Skeletal muscle tissue (tissue), 4 donors: ENCODE data around the gene ST6GALNAC3. TPM values are rescaled to one million over a fixed set of nuclear protein-coding genes. Genes with fewer than 3 reads are reported as not detected.

Experiments used
- H3K27ac ChIP-seq: one replicate; pipeline ENCODE4 v1.7.0; 2013; ENCODE audit warnings: mild to moderate bottlenecking, low read depth, low read length, inconsistent platforms
- H3K27me3 ChIP-seq, 3 donors: one replicate each; pipeline ENCODE4 v1.7.0; 2013; ENCODE audit warnings: low read length in 3 of 3; ENCODE audit not compliant: control insufficient read depth in 3 of 3, insufficient read depth in 3 of 3
- H3K36me3 ChIP-seq, 3 donors: one replicate each; pipeline ENCODE4 v1.7.0; 2013; ENCODE audit warnings: low read length in 3 of 3; ENCODE audit not compliant: control insufficient read depth in 3 of 3, insufficient read depth in 3 of 3
- H3K4me1 ChIP-seq, 3 donors: one replicate each; pipeline ENCODE4 v1.7.0; 2013; ENCODE audit warnings: low read length in 3 of 3, mild to moderate bottlenecking in 3 of 3; ENCODE audit not compliant: control insufficient read depth in 3 of 3, insufficient read depth in 3 of 3
- H3K4me3 ChIP-seq, 3 donors: one replicate each; pipeline ENCODE4 v1.7.0; 2013; ENCODE audit warnings: low read length in 3 of 3
- H3K9ac ChIP-seq, 3 donors: one replicate each; pipeline ENCODE4 v1.7.0; 2013; ENCODE audit warnings: low read length in 3 of 3, mild to moderate bottlenecking in 3 of 3, moderate library complexity in 2 of 3, low read depth in 1 of 3
- H3K9me3 ChIP-seq, 3 donors: one replicate each; pipeline ENCODE4 v1.7.0; 2013; ENCODE audit warnings: low read length in 3 of 3; ENCODE audit not compliant: control insufficient read depth in 3 of 3
- total RNA-seq: library from RNA; depleted of rRNA; stranded (reverse); fragments of >200 nt; gene quantifications from one replicate; pipeline ENCODE4 v1.2.3, GENCODE V29; 2014
- donor health status: Osteomylitis.

Gene ST6GALNAC3
- total RNA-seq, 1 donor from 2014 or later = 3.7 TPM

GRCh38 chr1:76503736-76504135 lies 429.2 kb downstream of the ST6GALNAC3 start:
- peaks cover 0 to 2% (median 0%) of the 10 kb centered on the region in 3 donors for H3K4me1 ChIP-seq
- H3K4me3 ChIP-seq = no peak overlapping the region
- H3K27me3 ChIP-seq = no peaks in the 10 kb centered on the region
- H3K36me3 ChIP-seq = no peaks in the 10 kb centered on the region
- no peak overlapping the region for H3K9ac ChIP-seq
- H3K27ac ChIP-seq = no peak overlapping the region
- no peaks in the 10 kb centered on the region for H3K9me3 ChIP-seq

GRCh38 chr1:76507376-76507775 lies 432.8 kb downstream of the ST6GALNAC3 start:
- H3K9me3 ChIP-seq = no peaks in the 10 kb centered on the region
- no peak overlapping the region for H3K27ac ChIP-seq
- no peak overlapping the region for H3K9ac ChIP-seq
- no peak overlapping the region for H3K4me3 ChIP-seq
- no peaks in the 10 kb centered on the region for H3K4me1 ChIP-seq
- no peaks in the 10 kb centered on the region for H3K36me3 ChIP-seq
- H3K27me3 ChIP-seq = no peaks in the 10 kb centered on the region

DNA sequence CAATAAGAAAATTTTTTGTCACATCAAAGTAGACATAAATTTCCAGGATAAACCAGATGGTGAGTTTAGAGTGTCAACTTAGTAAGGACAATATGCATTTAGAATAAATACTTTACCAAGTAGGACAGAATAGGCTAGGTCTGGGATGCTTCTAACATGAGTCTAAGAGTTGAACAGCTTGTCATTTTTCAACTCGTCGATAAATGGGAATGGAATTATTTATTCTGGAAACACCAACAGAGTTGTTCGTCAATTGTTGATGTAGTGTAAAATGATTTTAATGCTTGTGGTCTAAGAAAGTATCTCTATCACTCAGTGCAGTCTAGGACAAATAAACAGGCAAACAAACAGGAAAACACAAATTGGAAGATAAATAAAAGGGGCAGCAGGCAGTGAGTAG lies 434.3 kb downstream of the ST6GALNAC3 start:
- no peaks in the 10 kb centered on the region for H3K9me3 ChIP-seq
- no peak overlapping the region for H3K9ac ChIP-seq
- H3K27me3 ChIP-seq = no peaks in the 10 kb centered on the region
- H3K4me3 ChIP-seq = no peak overlapping the region
- H3K36me3 ChIP-seq = no peaks in the 10 kb centered on the region
- no peak overlapping the region for H3K27ac ChIP-seq
- no peaks in the 10 kb centered on the region for H3K4me1 ChIP-seq

- Histone ChIP-seq H3K27ac (no peak overlapping the region), H3K36me3 (no peaks in the 10 kb centered on the region), H3K9ac (no peak overlapping the region), H3K4me3 (no peak overlapping the region), H3K27me3 (no peaks in the 10 kb centered on the region), H3K4me1 (no peaks in the 10 kb centered on the region), H3K9me3 (no peaks in the 10 kb centered on the region)
These were observed 436.4 kb downstream of the ST6GALNAC3 start for GRCh38 chr1:76510672-76511557.

GRCh38 chr1:76511558-76512179 lies 437.1 kb downstream of the ST6GALNAC3 start:
- H3K36me3 ChIP-seq = no peaks in the 10 kb centered on the region
- H3K27ac ChIP-seq = no peak overlapping the region
- no peak overlapping the region for H3K4me3 ChIP-seq
- H3K27me3 ChIP-seq = no peaks in the 10 kb centered on the region
- H3K9ac ChIP-seq = no peak overlapping the region
- no peaks in the 10 kb centered on the region for H3K4me1 ChIP-seq
- H3K9me3 ChIP-seq = no peaks in the 10 kb centered on the region

- H3K27ac ChIP-seq = no peak overlapping the region
- no peaks in the 10 kb centered on the region for H3K4me1 ChIP-seq
- H3K9me3 ChIP-seq = no peaks in the 10 kb centered on the region
- H3K36me3 ChIP-seq = no peaks in the 10 kb centered on the region
- no peaks in the 10 kb centered on the region for H3K27me3 ChIP-seq
- H3K4me3 ChIP-seq = no peak overlapping the region
- no peak overlapping the region for H3K9ac ChIP-seq
These were observed 456.4 kb downstream of the ST6GALNAC3 start for GRCh38 chr1:76530953-76531352.

DNA sequence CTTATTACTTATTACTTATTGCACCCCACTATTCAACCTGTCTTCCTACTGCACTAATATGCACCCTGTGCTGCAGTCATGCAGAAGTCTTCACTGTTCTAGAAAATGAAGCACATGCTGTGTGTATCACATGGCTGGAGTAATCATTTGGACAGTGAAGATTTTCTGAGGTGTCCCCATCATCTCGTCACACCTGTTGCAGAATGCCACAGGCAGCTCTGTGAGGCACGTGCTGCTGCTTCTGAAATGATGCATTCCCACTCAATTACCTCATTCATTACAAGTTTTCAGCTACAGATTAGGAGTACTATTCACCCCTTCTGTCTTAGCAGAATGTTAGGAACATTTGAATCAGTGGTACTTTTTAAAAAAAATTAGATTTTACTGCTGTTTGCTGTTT lies 467.1 kb downstream of the ST6GALNAC3 start:
- no peak overlapping the region for H3K4me3 ChIP-seq
- no peaks in the 10 kb centered on the region for H3K9me3 ChIP-seq
- H3K4me1 ChIP-seq = no peaks in the 10 kb centered on the region
- H3K36me3 ChIP-seq = no peaks in the 10 kb centered on the region
- H3K27me3 ChIP-seq = no peaks in the 10 kb centered on the region
- H3K9ac ChIP-seq = no peak overlapping the region
- H3K27ac ChIP-seq = no peak overlapping the region

GRCh38 chr1:76542359-76542758 lies 467.8 kb downstream of the ST6GALNAC3 start:
- no peak overlapping the region for H3K27ac ChIP-seq
- H3K27me3 ChIP-seq = no peaks in the 10 kb centered on the region
- H3K4me3 ChIP-seq = no peak overlapping the region
- H3K4me1 ChIP-seq = no peaks in the 10 kb centered on the region
- no peaks in the 10 kb centered on the region for H3K9me3 ChIP-seq
- H3K9ac ChIP-seq = no peak overlapping the region
- no peaks in the 10 kb centered on the region for H3K36me3 ChIP-seq

- no peaks in the 10 kb centered on the region for H3K4me1 ChIP-seq
These were observed 468.9 kb downstream of the ST6GALNAC3 start for GRCh38 chr1:76543495-76543894.

GRCh38 chr1:76546354-76546933 lies 471.9 kb downstream of the ST6GALNAC3 start:
- no peaks in the 10 kb centered on the region for H3K9me3 ChIP-seq
- H3K4me1 ChIP-seq = no peaks in the 10 kb centered on the region
- H3K36me3 ChIP-seq = no peaks in the 10 kb centered on the region
- H3K27me3 ChIP-seq = no peaks in the 10 kb centered on the region
- H3K27ac ChIP-seq = no peak overlapping the region
- H3K4me3 ChIP-seq = no peak overlapping the region
- no peak overlapping the region for H3K9ac ChIP-seq

More at GRCh38 chr1:76543495-76543894, 468.9 kb downstream of the ST6GALNAC3 start:
- H3K27me3 ChIP-seq = no peaks in the 10 kb centered on the region
- no peaks in the 10 kb centered on the region for H3K36me3 ChIP-seq
- no peak overlapping the region for H3K27ac ChIP-seq
- no peak overlapping the region for H3K9ac ChIP-seq
- H3K9me3 ChIP-seq = no peaks in the 10 kb centered on the region
- H3K4me3 ChIP-seq = no peak overlapping the region
